Endometrial microvascular endothelial cells (primary cell): ENCODE data around the gene NR4A1. TPM values are rescaled to one million over a fixed set of nuclear protein-coding genes. Genes with fewer than 3 reads are reported as not detected.

ENCODE experiments used
- in situ Hi-C: cut with HindIII; loops from 2 replicates; pipeline ENCODE4 v1.10.0; 2017; ENCODE audit warnings: low sequenced_read_pairs, low pct_unique_long_range_greater_than_20kb; ENCODE audit errors: inconsistent ontology term
- total RNA-seq: library from RNA; depleted of rRNA; stranded (reverse); fragments of >200 nt; gene quantifications from one replicate; pipeline ENCODE4 v1.2.3, GENCODE V29; 2015; ENCODE audit errors: inconsistent ontology term

Gene NR4A1
- total RNA-seq, 1 donor from 2014 or later, result 0.93 TPM

DNA sequence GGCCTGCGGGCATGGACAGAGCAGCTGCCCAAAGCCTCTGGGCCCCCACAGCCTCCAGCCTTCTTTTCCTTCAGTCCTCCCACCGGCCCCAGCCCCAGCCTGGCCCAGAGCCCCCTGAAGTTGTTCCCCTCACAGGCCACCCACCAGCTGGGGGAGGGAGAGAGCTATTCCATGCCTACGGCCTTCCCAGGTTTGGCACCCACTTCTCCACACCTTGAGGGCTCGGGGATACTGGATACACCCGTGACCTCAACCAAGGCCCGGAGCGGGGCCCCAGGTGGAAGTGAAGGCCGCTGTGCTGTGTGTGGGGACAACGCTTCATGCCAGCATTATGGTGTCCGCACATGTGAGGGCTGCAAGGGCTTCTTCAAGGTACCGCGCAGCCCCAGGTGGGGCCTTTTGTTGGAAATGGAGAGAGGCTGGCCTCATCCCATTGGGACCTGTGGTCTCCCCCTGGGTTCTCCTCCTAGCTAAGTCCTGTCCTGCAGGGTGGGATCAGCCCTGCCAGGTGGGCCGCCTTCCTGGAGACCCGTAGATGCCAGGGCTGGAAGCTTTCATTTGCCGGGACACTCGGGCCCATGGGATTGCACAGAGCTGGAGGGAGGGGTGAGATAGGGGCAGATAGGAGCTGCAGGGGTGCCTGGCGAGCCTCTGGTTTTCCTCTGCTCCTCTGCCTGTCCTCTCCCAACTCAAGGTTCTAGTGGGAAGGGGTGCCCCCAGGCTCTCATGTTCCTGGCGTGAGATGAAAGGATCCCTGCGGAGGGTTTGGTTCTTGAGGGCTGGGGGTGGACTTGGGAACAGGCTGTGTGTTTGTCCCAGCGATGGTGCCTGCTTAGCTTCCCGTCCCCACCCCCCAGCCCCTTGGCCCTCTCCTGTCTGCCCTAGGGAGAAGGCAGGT is 3.8 kb downstream of the NR4A1 start:
- in situ Hi-C loops, result no loop called here

DNA sequence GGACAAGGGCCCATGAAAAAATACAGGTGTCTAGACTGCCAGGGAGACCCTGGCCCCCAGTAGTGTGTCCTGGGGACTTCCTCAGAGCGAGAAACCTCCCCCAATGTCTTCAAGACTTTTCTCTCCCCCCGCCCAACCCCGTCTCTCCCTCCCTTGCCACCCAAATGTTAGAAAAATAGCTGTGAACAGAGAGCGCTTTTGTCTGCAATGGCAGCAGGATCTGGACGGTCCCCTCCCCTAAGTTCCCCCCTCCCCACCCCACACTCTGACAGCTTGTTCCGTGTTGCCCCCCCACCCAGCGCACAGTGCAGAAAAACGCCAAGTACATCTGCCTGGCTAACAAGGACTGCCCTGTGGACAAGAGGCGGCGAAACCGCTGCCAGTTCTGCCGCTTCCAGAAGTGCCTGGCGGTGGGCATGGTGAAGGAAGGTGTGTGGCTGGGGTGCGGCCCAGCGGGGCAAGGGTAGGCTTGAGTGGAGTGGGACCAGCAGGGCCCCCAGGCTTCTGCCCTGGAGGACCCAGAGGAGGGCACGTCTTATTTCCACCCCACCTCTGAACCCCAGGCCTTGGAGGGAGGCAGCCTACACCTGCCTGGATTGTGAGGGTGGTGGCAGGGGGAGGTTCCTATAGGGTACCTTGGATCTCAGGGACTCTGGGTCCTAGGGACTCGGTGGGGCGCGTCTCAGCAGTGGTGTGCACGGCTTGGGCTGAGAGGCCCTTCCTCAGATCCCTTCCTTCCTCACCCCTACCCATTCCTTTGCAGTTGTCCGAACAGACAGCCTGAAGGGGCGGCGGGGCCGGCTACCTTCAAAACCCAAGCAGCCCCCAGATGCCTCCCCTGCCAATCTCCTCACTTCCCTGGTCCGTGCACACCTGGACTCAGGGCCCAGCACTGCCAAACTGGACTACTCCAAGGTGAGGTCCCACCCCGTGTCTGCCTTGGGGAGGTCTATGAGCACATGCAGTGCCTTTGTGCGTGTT is 4.8 kb downstream of the NR4A1 start:
- in situ Hi-C loops, result no loop called here

DNA sequence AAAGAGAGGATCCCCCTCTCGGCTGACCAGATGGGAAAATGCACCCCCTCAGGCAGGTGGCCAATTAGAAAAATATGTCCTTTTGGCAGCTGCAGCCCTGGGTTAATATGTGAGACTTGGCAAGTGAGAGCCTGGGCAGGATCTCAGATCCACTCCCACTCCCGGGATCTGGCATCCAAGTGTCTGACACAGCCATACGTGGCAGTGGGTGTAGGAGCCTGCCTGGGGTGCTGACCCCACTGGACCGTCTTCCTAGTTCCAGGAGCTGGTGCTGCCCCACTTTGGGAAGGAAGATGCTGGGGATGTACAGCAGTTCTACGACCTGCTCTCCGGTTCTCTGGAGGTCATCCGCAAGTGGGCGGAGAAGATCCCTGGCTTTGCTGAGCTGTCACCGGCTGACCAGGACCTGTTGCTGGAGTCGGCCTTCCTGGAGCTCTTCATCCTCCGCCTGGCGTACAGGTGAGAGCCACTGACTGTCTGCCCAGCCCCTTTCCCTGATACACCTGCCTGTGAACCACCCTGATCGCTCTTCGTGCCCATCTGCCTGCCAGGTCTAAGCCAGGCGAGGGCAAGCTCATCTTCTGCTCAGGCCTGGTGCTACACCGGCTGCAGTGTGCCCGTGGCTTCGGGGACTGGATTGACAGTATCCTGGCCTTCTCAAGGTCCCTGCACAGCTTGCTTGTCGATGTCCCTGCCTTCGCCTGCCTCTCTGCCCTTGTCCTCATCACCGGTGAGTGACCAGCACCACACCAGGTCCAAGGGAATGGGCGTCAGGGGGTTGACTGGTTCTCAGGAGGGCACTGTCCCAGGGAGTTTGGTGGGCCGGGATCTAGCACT is 5.8 kb downstream of the NR4A1 start:
- in situ Hi-C loops, result no loop called here

DNA sequence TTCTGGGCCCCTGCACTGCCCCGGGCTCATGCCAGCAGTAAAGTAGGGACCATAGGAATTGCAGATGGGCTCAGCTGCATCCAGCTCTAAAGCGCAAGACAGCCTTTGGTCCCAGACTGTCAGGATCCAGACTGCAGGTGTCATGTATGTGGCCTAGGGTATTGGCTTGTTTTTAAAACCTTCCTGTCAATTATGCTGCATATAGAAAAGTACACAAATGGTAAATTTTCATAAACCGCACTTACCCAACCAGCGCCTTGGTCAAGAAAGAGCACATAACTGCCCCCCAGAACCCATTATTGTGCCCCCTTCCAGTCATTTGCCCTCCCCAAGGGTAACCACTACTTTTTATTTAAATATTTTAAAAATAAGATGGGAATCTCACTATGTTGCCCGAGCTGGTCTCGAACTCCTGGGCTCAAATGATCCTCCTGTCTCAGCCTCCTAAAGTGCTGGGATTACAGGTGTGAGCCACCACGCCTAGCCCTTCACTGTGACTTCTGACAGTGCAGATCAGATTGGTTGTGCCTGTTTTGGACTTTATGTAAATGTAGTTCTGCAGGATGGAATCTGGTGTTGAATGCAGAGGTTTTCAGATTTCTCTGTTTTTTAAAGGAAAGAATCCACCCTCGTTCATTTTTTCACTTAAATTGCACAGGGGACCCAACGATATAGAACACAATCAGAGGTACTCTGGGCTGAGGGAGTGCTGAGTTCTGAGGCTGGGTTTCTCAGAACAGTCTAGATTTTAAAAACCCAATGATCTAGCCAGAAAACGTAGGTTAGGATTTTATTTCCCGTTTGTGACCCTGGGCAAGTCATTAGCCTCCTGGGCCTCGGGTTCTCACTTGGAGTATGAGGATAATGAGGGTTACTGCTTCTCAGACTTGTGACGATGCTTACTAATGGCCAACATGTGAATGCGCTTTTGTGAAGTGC is 6.7 kb downstream of the NR4A1 start:
- in situ Hi-C loops, result no loop called here

DNA sequence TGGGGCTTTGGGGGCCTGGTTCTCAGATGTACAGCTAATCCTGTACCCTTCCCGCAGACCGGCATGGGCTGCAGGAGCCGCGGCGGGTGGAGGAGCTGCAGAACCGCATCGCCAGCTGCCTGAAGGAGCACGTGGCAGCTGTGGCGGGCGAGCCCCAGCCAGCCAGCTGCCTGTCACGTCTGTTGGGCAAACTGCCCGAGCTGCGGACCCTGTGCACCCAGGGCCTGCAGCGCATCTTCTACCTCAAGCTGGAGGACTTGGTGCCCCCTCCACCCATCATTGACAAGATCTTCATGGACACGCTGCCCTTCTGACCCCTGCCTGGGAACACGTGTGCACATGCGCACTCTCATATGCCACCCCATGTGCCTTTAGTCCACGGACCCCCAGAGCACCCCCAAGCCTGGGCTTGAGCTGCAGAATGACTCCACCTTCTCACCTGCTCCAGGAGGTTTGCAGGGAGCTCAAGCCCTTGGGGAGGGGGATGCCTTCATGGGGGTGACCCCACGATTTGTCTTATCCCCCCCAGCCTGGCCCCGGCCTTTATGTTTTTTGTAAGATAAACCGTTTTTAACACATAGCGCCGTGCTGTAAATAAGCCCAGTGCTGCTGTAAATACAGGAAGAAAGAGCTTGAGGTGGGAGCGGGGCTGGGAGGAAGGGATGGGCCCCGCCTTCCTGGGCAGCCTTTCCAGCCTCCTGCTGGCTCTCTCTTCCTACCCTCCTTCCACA is 7.6 kb downstream of the NR4A1 start:
- in situ Hi-C loops, result no loop called here

DNA sequence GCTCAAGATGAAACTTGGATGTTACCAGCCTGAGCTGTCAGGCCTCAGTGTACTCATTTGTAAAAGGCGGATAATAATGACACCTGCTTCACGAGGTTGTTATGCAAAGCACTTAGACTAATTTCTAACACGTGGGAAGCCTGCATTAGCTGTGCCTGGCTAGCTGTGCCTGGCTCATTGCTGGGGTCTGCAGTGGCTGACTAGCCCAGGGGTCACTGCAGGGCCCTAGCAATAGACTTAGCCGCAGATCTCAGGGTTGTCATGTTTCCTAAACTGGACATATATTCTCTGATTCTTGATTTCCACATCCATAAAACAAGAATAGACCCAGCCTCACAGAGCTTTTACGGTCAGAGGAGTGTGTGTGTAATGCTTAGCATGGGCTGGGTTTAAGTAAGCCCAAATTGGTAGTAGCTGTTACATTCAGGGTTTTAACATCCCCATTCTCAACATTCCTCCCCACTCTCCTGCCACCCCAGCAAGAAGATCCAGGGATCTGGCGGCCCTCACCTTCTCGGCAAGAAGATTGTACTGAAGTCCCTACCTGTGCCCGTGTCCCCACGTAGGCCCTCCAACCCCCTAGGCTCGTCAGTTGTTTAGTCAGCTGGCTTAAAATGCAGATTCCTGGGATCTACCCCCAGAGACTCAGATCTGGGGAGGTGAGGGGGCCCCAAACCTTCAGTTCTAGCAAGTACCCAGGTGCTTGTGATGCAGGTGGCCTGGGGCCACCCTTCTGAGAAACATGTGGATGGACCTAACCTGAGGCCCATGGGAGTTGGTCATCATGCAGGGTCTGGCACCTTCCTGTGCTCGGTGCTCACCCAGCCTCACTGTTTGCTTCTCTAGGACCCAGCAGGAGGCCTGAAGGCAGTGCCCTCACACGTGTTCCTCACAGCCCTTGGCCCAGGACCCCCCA is 8.6 kb downstream of the NR4A1 start:
- in situ Hi-C loops, result no loop called here

DNA sequence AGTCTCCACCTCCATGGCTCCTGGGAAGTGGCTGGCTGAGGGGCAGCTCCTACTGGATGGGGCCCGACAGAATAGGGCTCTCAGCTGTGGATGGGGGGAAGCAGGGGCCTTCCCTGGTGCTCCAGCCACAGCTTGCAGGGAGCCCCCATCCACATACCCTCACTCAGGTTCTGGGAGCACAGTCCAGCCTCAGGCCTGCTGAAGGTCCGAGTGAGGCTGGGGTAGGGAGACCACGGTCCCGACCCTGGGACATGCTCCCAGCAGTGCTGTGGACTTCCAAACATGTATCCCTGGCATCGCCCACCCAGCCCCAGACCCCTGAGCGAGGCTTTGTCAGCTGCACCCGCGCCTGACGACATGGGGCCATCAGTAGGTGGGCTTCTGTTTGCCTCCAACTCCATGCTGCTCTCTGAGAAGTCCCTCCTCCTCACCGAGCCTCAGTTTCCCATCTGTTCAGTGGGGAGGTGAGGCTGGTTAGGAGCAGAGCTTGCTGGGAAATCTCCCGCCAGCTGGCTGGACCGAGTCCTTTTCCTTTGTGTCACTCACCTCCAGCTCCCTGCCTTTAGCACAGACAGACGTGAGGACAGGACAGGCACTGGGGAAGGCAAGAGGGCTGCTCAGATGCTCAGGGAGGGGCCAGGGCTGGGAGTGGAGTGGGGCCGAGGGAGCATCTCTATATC is 9.4 kb downstream of the NR4A1 start:
- in situ Hi-C loops, result no loop called here

DNA sequence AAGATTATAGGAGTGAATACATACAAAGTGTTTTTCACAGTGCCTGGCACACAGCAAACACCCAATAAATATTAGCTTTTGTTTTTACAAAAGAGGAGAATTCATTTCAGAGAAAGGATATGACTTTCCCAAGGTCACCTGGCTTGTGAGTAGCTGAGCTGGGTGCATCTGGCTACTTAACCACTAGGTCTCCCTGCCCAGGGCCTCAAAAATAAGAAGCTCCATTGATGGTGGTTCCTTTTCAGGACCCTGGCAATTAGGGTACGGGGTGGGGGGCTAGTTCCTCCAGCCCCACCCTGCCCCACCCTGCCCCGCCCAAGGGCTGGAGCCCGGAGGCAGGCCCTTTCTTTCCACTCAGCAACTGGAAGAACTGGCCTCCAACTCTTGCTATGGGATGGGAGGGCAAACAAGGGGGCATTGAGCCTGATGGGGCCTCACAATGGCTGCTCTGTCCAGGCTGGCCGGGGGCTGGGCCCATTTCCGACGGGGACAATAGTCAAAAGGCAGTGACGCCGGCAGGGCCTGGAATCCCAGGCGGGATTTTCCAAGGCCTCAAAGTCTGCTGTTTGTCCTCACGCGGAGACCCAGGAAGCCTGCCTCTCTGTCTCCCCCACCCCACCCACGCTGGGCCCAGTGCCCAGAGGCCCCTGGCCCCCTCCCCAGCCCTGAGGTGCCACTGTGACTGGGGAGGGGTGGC is 10.4 kb downstream of the NR4A1 start:
- in situ Hi-C loops, result no loop called here

DNA sequence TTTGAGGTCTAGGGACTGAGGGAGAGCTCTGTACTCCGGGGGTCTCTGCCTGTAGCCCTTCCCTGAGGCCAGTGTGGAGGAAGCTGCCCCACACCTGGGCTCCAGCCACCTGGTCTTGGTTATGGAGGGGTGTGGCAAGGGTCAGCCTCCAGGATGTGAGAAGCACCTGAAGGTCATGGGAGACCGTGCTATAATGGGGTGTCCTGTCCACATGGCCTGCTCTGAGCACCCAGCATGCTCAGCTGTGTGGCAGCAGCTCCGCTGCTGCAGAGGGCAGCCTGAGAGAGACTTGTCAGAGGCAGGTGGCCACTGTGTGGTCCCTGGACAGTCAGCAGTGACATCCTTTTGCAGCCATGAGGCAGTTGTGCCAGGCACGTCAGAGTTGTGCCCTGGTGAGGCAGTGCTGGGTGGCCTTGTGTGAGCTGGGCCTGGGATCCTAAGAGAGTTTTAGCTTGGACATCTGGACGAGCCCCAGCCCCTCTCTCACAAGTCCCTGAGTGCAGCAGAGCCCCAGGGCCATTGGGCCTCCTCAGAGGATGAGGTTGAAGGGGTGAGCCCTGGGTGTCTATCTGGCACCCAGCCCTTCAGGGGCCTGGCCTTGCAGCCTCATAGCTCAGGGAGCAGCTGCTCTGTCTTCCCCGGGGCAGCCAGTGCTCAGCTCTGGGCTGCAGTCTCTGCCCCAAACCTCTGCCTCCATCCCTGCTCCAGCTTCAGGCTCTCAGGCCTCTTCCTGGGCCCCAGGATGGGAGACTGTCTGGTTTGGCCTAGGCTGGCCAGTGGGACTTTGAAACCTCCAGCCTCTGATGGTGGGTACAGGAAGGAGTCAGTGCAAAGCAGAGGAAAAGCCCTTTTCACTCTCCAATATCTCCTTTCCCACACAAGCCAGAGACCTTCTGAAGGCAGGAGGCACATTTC is 11.2 kb downstream of the NR4A1 start:
- in situ Hi-C loops, result no loop called here

DNA sequence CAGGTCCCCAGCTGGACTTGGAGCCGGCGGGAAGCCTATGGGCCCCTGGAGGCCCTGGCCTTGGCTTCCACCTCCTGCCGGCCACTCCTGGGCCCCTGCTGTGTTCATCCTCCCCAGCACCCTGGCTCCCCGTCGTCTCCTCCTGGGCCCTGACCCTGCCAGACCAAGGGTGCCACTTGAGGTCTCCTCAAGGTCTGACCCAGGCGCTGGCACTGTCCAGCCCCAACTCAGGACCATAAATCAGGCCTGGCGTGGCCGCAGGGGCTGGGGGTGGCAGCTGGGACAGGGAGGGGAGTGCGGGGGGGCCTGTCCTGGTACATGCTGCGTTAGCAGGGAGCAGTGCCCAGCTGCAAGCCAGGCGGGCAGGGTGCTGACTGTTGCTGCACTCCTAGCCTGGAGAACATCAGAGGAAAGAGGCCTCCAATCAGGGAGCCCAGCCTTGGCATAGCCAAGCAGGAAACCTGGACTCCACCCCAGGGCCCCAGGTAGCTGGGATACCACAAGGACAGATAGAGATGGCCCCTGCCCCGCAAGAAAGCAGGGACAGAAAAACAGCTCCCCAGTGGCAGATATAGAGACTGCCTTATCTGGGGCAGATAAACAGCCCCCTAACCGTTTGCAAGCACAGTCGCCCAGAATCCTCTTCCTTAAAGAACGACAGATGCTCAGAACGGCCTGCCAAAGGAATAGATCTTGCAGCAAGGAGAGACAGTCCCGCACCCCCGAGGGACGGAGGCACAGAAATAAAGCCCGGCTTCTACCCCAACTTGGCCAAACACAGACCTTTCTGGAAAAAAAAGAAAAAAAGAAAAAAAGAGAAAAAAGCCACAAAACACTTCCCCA is 12.1 kb downstream of the NR4A1 start:
- in situ Hi-C loops, result no loop called here

DNA sequence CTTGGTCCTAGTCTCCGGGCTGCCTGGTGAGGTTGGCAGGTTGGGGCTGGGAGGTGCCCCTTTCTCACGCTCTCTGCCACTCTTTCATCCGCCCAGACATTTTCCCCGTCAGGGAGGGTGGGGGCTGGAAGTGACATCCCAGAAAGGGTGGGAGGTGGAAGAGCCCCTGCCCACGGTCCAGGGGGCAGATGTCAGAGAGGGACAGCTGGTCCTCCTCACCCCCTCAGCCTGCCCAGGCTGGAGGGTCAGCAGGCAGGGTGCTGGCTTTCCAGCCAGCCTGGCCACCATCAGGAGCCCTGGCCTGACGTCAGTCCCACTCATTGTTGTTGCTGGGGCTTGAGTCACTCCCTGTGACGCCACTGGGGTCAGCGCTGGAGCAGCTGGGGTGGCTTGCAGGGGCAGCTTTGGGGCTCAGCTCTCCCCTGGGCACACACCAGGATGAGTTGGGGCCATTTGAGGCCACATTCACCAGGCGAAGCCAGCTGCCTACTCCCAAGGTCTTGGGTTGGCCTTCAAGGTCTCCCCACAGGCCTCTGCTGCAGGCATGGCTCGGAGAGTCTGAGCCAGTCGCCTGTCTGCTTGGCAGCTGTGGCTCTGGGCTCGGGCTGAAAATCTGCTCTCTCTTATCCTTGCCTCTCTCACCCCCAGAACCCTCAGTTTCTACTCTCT is 12.9 kb downstream of the NR4A1 start:
- in situ Hi-C loops, result no loop called here

DNA sequence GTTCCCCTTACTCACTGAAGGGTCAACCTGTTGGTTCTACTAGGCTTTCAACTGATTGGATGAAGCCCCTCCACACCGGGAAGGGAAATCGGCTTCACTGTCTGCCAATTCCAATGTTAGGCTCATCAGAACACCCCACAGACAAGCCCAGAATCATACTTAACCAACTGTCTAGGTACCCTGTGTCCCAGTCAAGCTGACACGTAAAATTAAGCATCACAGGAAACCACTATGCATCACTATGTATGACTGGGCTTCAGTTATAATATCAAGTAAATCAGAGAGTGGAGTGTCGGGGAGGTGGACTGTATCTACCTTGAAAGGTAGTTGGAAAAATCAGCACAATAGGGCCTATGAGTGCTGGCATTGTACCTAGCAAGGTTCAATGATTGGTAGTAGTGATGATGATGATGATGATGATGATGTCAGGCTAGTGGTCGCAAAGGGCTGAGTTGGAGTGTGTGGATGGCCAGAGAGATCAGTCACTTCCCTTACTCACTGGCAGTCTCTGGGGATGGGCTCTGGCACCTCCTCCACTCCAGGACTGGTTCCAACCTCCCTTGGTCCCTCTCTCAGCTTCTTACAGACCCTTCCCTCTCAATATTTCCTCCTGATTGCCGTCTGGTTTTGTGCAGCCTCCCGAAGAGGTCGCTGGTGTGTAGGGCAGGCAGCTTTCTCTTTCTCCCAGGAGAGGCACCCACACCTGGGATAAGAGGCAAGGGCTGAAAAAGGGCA is 15.3 kb downstream of the NR4A1 start:
- in situ Hi-C loops, result no loop called here

DNA sequence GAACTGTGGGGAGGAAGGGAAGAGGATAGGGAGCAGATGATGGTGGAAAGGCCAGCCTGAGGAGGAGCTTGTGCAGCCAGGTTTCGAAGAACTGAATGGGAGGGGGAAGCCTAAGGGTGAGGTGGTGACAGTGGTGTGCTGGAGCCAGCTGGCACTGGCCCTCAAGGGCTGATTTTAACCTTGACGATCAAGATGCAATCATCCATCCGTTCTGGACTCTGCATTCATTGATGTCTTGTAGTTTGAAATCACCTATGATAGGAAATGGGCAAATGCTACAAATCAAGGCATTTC is 15.8 kb downstream of the NR4A1 start:
- in situ Hi-C loops, result no loop called here
